AG04450 (cell line): Measurements from ENCODE around the gene PKP1. TPM values are rescaled to one million over a fixed set of nuclear protein-coding genes. Genes with fewer than 3 reads are reported as not detected.

Experiments used
- CTCF ChIA-PET: fragments of 300-600, 350-600 bp; formaldehyde crosslinking; extraction: SDS; loops from one replicate; lab custom pipeline; 2022; ENCODE audit warnings: antibody characterized with exemption, inconsistent platforms; lab: Charles Lee
- POLR2A ChIA-PET: fragments of 350-600 bp; formaldehyde crosslinking; extraction: SDS; loops from one replicate; lab custom pipeline; 2021; ENCODE audit warnings: antibody characterized with exemption, inconsistent platforms; lab: Yijun Ruan, JAX
- DNase-seq: peaks from one replicate; pipeline ENCODE4 v3.0.0-alpha.2; 2011; ENCODE audit warnings: low read depth, low spot score
- H3K27ac ChIP-seq: one replicate; pipeline ENCODE4 v1.5.1; 2012; ENCODE audit warnings: low read depth, low read length, control low read depth
- H3K27me3 ChIP-seq: one replicate; pipeline ENCODE4 v1.6.0; 2012; ENCODE audit warnings: low read length; ENCODE audit not compliant: control insufficient read depth, insufficient read depth
- H3K4me3 ChIP-seq: 2 replicates; pipeline ENCODE4 v1.5.1; 2011; ENCODE audit warnings: mild to moderate bottlenecking, low read depth, low read length, control low read depth
- H3K9me3 ChIP-seq: 2 replicates; pipeline ENCODE4 v1.5.1; 2012; ENCODE audit warnings: low read length; ENCODE audit not compliant: control insufficient read depth, insufficient read depth
- polyA plus RNA-seq: library from polyadenylated mRNA; depleted of rRNA; stranded (reverse); fragments of >200 nt; gene quantifications from 2 replicates; pipeline ENCODE4 v1.2.3, GENCODE V29; 2011
- TF ChIP-seq, protein P1 (sequence below): IDR thresholded peaks from 2 replicates; pipeline ENCODE4 v1.5.1; 2011; ENCODE audit warnings: low read depth, low read length, control low read depth, inconsistent platforms

PKP1 gene
- polyA plus RNA-seq, 1 experiment, result 0.04 TPM

DNA sequence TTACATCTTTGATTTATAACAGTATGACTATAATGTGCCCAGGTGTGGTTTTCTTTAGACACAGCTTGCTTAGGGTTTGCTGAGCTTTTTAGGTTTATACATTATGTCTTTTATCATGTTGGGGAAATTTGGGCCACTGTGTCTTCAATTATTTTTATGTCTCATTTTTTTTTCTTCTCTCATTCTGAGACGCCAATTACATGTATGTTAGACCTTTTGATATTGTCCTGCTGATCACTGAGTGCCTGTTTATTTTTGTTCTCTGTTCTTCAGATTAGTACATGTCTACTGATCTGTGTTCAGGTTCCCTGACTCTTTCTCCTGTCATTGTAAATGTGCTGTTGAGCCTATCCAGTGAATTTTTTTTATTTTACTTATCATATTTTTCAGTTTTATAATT is 58.1 kb downstream of the PKP1 start:
- H3K4me3 ChIP-seq, result no peak overlapping the region
- no peak for DNase-seq
- H3K27me3 ChIP-seq, result peaks cover 32% of the 10 kb centered on the region
- POLR2A ChIA-PET, result no interaction called here
- no peak overlapping the region for H3K27ac ChIP-seq
- CTCF ChIA-PET, result interaction anchor here (1.2 kb wide), 1 partner anchor 20 kb away, joined by 3 read pairs; no protein-coding TSS in a partner anchor
- TF ChIP-seq, protein P1, sequence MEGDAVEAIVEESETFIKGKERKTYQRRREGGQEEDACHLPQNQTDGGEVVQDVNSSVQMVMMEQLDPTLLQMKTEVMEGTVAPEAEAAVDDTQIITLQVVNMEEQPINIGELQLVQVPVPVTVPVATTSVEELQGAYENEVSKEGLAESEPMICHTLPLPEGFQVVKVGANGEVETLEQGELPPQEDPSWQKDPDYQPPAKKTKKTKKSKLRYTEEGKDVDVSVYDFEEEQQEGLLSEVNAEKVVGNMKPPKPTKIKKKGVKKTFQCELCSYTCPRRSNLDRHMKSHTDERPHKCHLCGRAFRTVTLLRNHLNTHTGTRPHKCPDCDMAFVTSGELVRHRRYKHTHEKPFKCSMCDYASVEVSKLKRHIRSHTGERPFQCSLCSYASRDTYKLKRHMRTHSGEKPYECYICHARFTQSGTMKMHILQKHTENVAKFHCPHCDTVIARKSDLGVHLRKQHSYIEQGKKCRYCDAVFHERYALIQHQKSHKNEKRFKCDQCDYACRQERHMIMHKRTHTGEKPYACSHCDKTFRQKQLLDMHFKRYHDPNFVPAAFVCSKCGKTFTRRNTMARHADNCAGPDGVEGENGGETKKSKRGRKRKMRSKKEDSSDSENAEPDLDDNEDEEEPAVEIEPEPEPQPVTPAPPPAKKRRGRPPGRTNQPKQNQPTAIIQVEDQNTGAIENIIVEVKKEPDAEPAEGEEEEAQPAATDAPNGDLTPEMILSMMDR, result no peak
- H3K9me3 ChIP-seq, result peaks cover 3% of the 10 kb centered on the region; the same call in 1 of the 2 replicates

DNA sequence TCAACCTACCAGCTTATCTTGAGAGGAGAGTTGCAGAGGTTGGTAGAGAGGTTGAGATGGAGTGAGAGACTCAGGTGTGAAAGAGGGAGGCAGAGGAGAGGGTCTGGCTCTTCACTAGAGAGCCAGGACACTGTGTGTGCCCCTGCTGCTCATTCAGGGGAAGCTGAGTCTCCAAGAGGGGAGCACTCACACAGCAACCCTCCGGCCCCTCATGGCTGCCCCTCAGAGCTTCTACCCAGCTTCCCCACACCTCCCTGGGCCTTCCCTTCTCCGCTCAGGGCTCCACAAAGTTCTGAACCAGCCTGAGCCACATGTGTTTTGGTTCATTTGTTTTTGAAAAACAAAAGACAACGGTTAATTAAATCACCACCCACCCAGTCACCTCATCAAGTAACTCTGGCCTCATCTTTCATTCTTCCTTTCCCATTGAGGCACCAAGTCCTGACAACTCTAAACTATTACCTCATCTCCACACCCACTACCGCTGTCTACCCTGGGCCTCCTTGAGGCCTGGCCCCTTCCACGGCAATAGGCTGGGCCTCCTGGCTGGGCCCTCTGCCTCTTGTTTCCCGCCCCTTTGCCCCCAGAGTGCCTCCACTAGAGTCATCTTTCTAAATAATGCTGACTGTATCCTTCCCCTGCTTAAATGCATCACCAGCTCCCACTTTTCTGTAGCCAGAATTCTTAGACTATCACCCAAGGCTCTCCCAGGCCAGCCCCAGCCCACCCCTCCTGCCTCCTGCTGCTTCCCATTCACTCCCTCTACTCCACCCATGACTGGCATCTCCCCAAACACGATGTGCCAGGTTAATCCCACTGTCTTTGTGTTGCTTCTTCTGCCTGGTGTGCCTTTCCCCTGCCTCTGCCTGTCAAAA is 61.1 kb downstream of the PKP1 start:
- DNase-seq, result no peak
- TF ChIP-seq, protein P1, result no peak
- ChIA-PET CTCF (interaction anchor here (0.9 to 6.3 kb wide), 2 partner anchors 16 to 71 kb away, joined by 4 to 66 read pairs; no protein-coding TSS in a partner anchor), POLR2A (no interaction called here)
- H3K27ac ChIP-seq, result no peak overlapping the region
- H3K9me3 ChIP-seq, result peaks cover 3% of the 10 kb centered on the region; the same call in 1 of the 2 replicates
- H3K27me3 ChIP-seq, result peaks cover 31% of the 10 kb centered on the region
- no peak overlapping the region for H3K4me3 ChIP-seq

DNA sequence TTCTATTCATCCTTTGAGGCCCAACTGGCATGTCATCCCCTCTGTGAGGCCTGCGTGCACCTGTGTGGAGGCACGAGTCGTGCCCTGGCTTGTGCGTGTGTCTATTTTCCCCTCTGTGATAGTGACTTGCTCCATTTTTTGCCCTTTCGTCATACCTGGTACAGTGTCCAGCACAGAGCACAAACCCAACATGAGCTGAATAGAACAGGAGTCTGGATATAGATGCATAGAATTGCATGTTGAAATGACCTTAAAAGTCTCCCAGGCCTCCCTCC is 61.7 kb downstream of the PKP1 start:
- Histone ChIP-seq H3K4me3 (no peak overlapping the region), H3K9me3 (peaks cover 3% of the 10 kb centered on the region; the same call in 1 of the 2 replicates), H3K27ac (no peak overlapping the region), H3K27me3 (peaks cover 32% of the 10 kb centered on the region)
- TF ChIP-seq, protein P1, result no peak
- no peak for DNase-seq
- ChIA-PET POLR2A (no interaction called here), CTCF (interaction anchor here (1.2 to 6.3 kb wide), 5 partner anchors 16 to 91 kb away, joined by 3 to 66 read pairs (median 43); no protein-coding TSS in a partner anchor)

DNA sequence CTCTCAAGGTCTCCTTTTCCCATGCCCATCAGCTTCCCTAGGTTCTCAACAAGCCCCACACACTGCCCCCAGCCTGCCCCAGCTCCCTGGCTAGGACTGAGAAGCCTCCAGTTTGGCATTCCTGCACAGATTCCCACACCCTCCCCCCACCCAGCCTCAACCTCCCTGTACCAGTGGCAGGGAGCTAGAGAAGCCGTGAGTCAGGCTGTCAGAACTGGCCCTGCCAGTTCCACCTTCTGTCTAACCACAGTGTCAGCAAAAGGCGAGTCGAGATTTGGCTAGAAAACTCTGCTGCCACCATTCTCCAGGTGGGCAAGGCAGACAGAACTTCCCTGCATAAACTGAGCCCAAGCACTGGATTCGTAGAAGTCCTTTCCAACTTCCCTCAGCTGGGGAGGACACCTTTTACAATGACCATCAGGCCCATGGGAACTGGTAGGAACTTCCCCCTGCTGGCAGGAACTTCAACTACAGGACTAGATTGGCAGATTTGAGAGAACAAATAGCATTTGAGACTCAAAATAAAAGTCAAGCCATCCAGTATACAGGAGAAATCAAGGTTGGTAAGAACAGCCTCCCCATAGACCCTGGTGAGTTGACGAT is 63.1 kb downstream of the PKP1 start:
- ChIA-PET POLR2A (interaction anchor here (0.8 kb wide), 1 partner anchor 166 kb away, joined by 5 read pairs; no protein-coding TSS in a partner anchor), CTCF (interaction anchor here (0.6 to 6.3 kb wide), 39 partner anchors 8 to 574 kb away, joined by 3 to 66 read pairs (median 4); partner anchors contain the start of gene PKP1)
- TF ChIP-seq, protein P1, result peak; percentile 85

More for the DNA sequence above, 63.1 kb downstream of the PKP1 start:
- no peak overlapping the region for H3K4me3 ChIP-seq
- H3K27ac ChIP-seq, result no peak overlapping the region
- peak; percentile 21 for DNase-seq
- H3K9me3 ChIP-seq, result peaks cover 3% of the 10 kb centered on the region; the same call in 1 of the 2 replicates
- H3K27me3 ChIP-seq, result peaks cover 43% of the 10 kb centered on the region
